ENCODE measurements around the gene SYMPK.
"Not testable (repeated sequence)": the region's sequence is repeated elsewhere in the genome, so short reads cannot be mapped to it uniquely, and the experiment has no call there.

SYMPK gene

DNA sequence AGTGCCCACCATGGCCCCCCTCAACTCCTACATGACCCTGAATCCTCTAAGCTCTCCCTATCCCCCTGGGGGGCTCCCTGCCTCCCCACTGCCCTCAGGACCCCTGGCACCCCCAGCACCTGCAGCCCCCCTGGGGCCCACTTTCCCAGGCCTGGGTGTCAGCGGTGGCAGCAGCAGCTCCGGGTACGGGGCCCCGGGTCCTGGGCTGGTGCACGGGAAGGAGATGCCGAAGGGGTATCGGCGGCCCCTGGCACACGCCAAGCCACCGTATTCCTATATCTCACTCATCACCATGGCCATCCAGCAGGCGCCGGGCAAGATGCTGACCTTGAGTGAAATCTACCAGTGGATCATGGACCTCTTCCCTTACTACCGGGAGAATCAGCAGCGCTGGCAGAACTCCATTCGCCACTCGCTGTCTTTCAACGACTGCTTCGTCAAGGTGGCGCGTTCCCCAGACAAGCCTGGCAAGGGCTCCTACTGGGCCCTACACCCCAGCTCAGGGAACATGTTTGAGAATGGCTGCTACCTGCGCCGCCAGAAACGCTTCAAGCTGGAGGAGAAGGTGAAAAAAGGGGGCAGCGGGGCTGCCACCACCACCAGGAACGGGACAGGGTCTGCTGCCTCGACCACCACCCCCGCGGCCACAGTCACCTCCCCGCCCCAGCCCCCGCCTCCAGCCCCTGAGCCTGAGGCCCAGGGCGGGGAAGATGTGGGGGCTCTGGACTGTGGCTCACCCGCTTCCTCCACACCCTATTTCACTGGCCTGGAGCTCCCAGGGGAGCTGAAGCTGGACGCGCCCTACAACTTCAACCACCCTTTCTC is 9.4 kb upstream of the SYMPK start:
- DNase-seq (ENCODE audit: low read depth, low spot score), result no peak
- H3K27ac ChIP-seq, result no peak overlapping the region

DNA sequence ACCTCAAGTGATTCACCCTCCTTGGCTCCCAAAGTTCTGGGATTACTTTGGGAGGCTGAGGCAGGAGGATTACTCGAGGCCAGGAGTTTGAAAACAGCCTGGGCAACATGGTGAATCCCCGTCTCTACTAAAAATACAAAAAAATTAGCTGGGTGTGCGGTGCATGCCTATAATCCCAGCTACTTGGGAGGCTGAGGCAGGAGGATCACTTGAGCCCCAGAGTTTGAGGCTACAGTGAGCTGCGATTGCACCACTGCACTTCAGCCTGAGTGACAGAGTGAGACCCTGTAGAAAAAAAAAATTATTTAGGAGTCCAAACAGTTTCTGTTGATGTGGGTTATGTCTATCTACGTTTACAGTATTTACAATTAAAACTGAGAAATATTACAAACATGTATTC is 7.9 kb upstream of the SYMPK start:
- no peak for DNase-seq (ENCODE audit: low read depth, low spot score)

DNA sequence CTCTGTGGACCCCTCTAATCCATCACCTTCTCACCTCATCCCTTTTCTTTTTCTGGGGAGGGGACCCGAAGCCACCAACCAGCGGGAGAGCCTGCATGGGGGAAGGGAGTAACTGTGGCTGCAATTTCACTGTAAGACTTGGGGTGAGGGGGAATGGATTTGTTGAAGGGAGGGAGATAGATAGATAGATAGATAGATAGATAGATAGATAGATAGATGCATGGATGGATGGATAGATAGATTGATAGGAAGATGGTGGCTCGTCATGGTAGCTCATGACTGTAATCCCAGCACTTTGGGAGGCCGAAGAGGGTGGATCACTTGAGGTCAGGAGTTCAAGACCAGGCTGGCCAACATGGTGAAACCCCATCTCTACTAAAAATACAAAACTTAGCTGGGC is 4.3 kb upstream of the SYMPK start:
- not testable (repeated sequence) for DNase-seq (ENCODE audit: low read depth, low spot score); H3K27ac ChIP-seq

More for the DNA sequence above, 7.9 kb upstream of the SYMPK start:
- H3K27ac ChIP-seq, result no peak overlapping the region

DNA sequence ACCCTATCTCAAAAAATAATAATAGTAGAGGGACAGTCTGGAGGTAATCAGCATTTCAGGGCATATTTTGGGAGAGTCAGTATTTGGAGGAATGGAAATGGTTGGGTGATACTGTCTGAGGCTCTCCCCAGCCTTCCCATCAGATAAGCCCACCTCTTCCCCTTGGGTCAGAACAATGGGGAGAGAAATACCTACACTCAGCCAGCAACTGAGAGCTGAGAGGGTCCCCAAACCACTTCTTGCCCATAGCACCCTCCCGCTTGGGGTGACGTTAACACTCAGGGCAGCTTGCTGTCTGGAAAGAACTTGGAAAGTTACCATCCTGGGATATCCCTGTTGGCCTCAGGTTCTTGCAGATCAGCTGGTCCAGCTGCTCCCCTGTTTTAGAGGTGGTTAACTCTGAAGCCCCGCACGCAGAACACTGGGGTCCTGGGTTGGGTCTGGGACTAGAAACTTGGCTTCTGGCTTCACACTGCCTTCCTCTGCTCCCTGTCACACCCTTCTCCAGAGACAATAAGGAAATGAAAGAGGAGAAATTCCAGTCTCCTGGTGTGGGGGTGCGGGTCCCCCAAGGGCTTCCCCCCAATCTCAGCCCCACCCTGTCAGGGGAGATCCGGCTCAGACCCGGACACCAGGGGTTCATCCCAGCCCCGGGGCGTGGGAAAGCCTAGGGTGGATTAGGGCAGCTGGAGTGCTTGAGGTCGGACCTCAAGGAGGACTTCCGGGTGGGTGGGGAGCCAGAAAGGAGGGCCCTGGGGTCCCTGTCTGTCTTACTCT is 3.6 kb upstream of the SYMPK start:
- no peak overlapping the region for H3K27ac ChIP-seq
- no peak for DNase-seq (ENCODE audit: low read depth, low spot score)

DNA sequence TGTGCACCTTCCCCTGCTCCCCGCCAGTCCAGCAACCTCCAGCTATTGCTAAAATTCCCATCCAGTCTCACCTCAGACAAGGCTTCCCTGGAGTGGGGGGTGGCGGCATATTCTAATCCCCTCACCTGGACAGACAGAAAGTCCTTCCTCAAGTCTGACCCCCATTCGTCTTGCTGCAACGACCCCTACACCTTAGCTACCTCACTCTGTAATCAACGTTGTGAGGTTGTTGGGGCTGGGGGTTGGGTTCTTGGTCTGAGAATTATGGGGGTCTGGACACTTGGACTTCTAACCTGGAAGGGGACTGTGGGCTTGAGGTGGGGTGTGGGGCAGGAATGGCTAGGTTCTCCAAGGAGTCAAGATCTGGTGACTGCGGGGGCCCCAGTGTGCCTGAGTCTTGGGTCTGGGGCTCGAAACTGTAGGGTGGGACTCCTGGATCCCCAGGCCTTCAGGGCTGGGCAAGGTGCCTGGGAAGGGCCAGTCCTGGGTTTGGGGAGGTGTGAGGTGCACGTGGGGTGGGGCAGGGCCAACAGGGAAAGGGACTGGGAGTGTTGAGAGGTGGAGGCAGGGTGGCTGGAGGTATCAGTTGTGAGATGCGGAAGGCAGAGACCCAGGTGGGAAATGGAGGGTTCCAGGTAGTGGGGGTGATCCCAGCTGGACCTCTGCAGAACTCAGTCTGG is 2.5 kb upstream of the SYMPK start:
- no peak overlapping the region for H3K27ac ChIP-seq
- no peak for DNase-seq (ENCODE audit: low read depth, low spot score)

DNA sequence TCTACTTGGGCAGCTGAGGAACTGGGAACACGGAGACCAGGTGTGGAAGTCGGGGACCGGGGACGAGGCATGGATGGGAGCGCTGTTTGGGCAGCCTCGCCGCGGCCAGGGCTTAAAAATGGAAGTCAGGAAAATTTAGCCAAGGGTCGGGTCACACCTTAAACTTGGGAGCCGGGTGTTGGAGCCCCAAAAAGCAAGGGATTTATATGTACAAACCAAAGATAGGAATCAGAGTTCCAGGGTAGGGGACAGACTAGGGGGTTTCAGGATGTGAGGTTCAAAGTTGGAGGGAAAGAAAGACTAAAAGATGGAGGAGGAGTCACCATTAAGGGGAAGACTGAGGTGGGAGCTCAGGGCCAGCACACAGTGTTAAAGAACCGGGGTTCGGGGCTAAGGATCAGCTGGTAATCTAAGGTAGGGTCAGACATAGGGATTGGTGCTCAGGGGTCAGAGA is 1.7 kb upstream of the SYMPK start:
- no peak overlapping the region for H3K27ac ChIP-seq
- no peak for DNase-seq (ENCODE audit: low read depth, low spot score)

DNA sequence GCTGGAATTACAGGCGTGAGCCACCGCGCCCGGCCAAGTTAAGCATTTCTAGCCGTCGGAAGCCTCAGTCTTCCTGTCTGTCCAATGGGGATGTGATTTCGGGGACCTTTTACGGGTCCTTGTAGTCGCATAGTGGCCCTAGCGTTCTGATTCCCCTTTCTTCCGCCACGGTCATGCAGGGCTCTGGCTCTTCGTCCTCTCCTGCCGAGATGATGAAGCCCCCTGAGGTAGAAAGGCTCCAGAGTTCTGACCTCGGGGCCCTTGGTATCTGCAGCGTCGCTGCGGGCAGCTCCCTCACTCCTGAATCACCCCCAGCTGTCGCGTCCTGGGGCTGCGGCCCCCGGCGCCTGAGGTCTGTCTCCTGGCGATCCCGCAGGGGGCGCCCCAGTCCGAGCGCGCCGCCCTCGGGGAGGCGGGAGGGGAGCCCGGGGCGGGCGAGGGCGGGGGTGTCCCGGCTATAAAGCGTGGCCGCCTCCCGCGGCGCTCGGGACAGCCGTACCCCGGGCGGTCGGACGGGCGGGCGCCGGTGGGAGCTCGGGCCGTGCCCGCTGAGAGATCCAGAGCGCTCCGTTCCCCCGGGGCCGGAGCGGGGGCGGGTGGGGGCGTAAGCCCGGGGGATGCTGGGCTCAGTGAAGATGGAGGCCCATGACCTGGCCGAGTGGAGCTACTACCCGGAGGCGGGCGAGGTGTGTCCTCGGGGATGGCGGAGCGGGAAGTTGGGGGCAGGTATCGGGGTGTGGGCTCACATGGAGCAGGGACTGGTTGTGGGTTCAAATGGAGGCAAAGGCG is 1.1 kb upstream of the SYMPK start, which contains the start of gene FOXA3:
Gene FOXA3 (plus strand): TSS at position 487 of the 789 bp plus-strand sequence. CDS start 131 bp downstream, at position 618.
- DNase-seq (ENCODE audit: low read depth, low spot score), result no peak
- no peak within 1 kb of the TSS for H3K27ac ChIP-seq

DNA sequence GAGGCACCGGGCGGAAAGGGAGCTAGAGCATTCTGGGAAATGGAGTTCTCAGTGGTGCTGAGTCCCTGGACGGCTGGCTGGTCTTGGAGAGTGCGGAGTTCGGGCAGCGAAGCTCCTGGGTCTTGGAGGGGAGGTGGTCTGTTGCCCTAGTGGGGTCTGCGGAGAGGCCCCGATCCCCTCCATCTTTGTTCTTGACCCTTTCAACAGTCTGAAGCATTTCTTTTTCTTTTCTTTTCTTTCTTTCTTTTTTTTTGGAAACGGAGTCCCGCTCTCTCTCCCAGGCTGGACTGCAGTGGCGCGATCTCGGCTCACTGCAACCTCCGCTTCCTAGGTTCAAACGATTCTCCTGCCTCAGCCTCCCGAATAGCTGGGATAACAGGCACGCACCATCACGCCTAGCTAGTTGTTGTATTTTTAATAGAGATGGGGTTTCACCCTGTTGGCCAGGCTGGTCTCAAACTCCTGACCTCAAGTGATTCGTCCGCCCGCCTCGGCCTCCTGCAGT is 440 bp upstream of the SYMPK start:
- H3K27ac ChIP-seq, result no peak overlapping the region
- no peak for DNase-seq (ENCODE audit: low read depth, low spot score)

DNA sequence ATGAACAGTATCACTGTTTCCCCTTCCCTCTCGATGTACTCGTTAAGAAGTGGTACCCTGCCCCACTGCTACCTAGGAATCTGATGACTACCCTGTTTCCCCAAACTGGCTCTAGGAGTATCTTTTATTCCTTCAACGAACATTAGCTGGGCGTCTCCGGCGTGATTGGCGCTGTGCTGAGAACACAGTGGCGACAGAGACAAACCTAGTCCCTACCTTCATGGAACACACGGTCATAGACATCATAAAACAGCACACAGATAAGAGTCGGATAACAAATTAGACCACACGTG is 730 bp downstream of the SYMPK start:
- peak overlapping the region; percentile 78 for H3K27ac ChIP-seq
- DNase-seq (ENCODE audit: low read depth, low spot score), result no peak

DNA sequence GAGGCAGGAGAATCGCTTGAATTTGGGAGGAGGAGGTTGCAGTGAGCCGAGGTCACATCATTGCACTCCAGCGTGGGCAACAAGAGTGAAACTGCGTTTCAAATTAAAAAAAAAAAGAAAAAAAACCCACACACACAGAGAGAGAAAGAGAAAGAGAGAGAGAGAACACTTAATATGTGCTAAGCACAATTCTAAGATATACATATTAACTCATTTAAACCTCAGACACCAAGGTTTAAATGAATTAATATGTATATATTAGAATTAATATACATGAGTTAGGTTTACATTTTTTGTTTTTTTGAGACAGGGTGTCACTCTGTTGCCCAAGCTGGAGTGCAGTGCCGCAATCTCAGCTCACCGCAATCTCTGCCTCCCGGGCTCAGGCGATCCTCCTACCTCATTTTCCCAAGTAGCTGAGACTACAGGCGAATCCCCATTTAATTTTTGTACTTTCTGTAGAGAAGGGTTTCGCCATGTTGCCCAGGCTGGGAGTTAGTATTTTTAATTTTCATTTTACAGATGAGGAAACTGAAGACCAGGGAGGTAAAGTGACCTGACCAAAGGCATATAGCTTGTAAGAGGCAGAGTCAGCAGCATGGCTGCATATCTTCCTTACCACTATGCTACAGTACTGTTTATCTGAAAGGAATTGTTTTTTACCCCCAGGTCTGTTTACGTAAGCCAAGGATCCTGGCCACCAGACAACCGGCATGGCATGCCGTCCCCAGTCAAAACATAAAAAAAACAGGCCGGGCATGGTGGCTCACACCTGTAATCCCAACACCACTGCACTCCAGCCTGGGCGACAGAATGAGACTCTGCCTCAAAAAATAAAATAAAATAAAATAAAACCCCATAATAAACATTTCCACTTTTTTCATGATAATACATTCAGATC is 2.3 kb downstream of the SYMPK start:
- no peak for DNase-seq (ENCODE audit: low read depth, low spot score)
- no peak overlapping the region for H3K27ac ChIP-seq

DNA sequence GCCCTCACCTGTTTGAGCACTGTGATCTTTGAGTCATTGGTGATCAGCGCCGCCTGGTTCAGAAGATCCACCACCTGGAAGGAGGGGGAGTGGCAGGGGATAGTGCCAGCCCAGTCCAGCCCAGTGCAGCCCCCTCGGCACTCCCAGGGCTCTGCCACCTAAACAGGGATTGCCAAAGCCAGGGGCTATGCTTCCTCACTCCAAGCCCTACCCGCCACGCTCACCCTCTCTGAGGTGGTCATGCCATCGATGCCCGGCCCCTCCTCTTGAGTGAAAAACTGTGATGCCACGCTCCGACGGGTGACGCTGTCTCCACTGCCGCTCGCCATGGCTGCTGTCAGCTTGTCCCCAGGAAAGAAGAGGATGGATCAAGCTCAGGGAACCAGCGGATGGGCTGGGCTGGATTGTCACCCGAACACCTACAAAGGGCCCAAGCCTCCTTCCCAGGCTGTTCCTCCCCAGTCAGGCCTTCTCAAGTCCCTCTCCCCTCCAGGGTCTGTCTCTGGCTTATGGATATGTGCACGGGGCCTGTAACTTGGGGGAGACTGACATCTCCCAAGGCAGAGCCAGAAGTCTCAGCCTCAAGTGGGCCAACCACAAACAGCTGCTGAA is 8.7 kb downstream of the SYMPK start:
- H3K27ac ChIP-seq, result no peak overlapping the region
- DNase-seq (ENCODE audit: low read depth, low spot score), result no peak

DNA sequence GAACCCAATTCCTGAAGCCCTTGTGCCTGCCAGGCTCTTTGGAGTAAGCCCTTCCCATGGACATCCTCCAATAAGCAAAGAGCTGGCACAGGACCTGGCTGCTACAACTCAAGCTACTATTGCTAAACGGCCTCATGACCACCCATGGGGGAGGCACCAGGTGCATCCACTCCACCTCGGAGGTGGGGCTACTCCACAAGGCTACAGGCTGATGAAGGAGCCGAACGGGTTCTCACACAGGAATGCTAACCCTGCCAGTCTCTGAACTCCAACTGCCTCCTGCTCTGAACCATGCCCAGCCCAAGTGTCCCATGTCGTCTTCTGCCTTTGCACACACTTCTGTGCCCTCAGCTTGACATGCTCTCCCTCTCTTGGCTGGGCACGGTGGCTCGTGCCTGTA is 10.0 kb downstream of the SYMPK start:
- no peak overlapping the region for H3K27ac ChIP-seq
- DNase-seq (ENCODE audit: low read depth, low spot score), result no peak

DNA sequence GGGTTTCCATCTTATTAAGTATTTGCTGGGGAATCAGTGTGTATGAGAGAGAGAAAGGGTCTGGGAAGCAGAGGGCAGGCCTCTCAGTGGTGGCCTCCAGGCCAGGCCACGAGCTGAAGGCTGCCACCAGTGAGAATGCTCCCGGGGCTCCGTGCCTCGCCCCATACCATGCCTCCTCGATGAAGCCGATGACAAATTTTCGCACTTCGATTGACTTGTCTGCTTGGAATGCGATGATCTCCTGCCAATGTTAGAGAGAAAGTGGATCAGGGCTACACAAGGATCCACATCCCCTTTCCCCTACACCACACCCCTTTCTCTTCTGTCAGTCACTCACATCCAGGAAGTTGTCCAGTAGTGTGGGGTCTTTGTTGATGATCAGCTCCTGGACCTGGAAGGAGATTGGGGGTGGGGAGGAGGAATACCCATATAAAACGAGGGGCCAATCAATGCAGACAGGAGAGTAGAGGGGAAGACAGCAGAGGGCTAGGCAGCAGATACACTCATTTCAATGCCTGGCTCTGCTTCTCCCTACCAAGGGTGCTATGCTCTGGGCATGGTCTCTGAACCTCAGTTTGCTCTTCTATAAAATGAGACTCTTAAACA is 10.7 kb downstream of the SYMPK start:
- no peak overlapping the region for H3K27ac ChIP-seq
- DNase-seq (ENCODE audit: low read depth, low spot score), result no peak

DNA sequence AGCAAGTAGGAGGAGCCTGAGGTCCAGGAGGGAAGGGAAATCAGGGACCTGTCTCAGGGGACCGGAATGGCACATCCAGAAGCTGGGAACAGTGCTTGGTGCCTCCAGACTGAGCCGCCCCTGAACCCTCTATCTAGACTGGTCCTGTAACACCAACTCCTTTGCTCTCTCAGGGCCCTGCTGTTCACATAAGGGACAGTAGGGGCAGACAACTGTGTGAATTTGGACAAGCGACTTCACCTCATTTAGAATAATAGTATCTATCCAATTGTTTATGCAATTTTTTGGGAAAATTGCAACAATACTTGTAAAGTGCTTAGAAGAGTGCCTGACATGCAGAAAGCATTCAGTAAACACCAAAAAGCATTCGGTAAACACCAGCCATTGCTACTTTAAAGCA is 14.0 kb downstream of the SYMPK start:
- DNase-seq (ENCODE audit: low read depth, low spot score), result no peak
- H3K27ac ChIP-seq, result no peak overlapping the region

DNA sequence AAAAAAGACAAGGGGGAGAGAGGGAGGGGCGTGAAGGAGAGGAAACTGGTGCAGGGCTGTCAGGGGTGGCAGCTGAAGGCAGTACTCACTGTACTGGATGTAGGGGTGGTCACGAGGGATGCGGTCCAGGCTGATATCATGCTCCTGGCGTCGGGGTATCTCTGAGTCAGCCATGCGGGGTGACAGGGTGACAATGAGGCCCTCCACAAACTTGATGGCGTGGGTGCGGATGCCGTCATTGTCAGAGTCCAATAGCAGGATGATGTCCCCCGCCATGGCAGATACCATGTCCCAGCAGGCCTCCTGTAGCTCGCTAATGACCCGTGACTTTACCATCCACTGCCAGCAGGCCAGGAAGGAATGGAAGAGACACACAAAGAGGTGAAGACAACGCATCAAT is 15.3 kb downstream of the SYMPK start:
- no peak overlapping the region for H3K27ac ChIP-seq
- no peak for DNase-seq (ENCODE audit: low read depth, low spot score)

DNA sequence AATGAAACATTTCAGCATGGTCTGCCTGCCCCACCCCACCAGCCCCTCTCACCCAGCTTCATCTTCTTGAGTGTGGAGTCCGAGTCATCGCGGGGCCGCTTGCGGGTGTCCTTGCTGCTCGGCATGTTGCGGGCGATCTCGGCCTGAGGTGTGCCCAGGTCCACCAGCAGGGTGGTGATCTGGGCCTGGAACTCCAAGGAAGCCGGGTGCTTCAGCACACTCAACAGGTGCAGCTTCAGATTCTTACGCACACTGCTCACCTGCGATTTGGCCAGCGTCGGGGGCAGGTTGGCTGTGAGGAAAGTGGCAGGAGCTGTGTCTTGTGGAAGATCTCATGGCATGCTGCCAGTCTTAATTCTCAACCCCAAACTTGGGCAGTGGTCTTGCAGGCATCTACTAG is 20.7 kb downstream of the SYMPK start:
- no peak overlapping the region for H3K27ac ChIP-seq
- DNase-seq (ENCODE audit: low read depth, low spot score), result no peak

DNA sequence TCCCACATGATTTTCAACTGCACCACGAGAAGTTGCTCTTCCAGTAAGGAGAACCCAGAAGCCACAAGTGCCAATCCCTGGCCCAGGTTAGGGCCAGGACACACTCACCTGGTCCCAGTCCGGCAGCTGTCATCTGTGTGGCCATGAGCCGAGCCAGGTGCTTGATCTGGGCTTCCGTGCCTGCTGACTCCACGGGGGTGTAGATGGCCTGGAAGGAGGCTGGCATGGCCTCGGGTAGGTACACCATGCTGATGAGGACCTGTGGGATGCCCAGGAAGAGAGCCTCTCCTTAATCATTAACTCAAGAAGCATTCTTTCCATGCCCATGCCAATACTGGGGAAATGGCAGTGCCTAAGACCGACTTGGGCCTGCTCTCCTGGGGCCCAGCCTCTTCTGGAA is 28.0 kb downstream of the SYMPK start:
- no peak overlapping the region for H3K27ac ChIP-seq
- DNase-seq (ENCODE audit: low read depth, low spot score), result no peak

DNA sequence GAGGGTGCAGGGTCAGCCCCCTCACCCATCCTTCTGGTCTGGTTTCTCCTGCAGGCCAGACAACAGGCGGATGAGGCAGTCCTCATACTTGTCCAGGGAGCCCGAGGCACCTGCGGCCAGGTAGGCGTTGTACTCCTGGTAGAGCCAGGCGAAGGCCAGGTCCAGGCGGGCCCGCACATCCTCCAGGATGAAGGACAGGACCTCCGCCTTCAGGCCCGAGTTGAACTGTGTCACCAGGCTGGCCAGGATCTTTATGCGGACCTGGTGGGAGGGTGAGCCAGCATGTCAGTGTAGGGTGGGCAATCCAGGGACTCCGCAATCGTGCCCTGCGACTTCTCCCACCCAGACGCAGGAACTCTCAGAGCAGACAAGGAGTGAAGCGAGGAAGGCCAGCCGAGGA is 34.0 kb downstream of the SYMPK start:
- no peak overlapping the region for H3K27ac ChIP-seq
- no peak for DNase-seq (ENCODE audit: low read depth, low spot score)
